Eye (tissue), 1 donor: ENCODE results near the gene TFEB.

ENCODE experiments used
- DNase-seq: peaks from one replicate; pipeline ENCODE4 v3.0.0-alpha.2; 2015

Gene TFEB

GRCh38 chr6:41736800-41737555, 1.6 kb upstream of the TFEB start:
- no peak for DNase-seq

- DNase-seq, result no peak
Measured at GRCh38 chr6:41736186-41736733, 852 bp upstream of the TFEB start.

GRCh38 chr6:41734666-41735426, 562 bp downstream of the TFEB start:
- DNase-seq, result peak; percentile 84

GRCh38 chr6:41733707-41734665, 1.4 kb downstream of the TFEB start:
- peak; percentile 89 for DNase-seq

GRCh38 chr6:41733360-41733706, 2.1 kb downstream of the TFEB start:
- DNase-seq, result no peak

GRCh38 chr6:41732591-41733359, 2.6 kb downstream of the TFEB start:
- peak; percentile 31 for DNase-seq

GRCh38 chr6:41732149-41732548, 3.3 kb downstream of the TFEB start:
- DNase-seq, result no peak

- DNase-seq, result no peak
Measured at GRCh38 chr6:41731561-41732086, 3.8 kb downstream of the TFEB start.

GRCh38 chr6:41730531-41731436, 4.6 kb downstream of the TFEB start:
- DNase-seq, result no peak

GRCh38 chr6:41729624-41730023, 5.8 kb downstream of the TFEB start:
- no peak for DNase-seq

GRCh38 chr6:41728954-41729353, 6.5 kb downstream of the TFEB start:
- no peak for DNase-seq

GRCh38 chr6:41728073-41728936, 7.1 kb downstream of the TFEB start:
- no peak for DNase-seq

- DNase-seq, result no peak
Measured at GRCh38 chr6:41727705-41728072, 7.7 kb downstream of the TFEB start.

- no peak for DNase-seq
Measured at GRCh38 chr6:41726876-41727275, 8.5 kb downstream of the TFEB start.

- DNase-seq, result no peak
Measured at GRCh38 chr6:41724586-41725501, 10.6 kb downstream of the TFEB start.

GRCh38 chr6:41724228-41724580, 11.2 kb downstream of the TFEB start:
- DNase-seq, result no peak

GRCh38 chr6:41723530-41724227, 11.7 kb downstream of the TFEB start:
- peak; percentile 31 for DNase-seq

- no peak for DNase-seq
Measured at GRCh38 chr6:41722969-41723529, 12.4 kb downstream of the TFEB start.
